ENCODE measurements around the gene NUP98.
"Not testable (repeated sequence)": the region's sequence is repeated elsewhere in the genome, so short reads cannot be mapped to it uniquely, and the experiment has no call there.

The NUP98 gene

GRCh38 chr11:3825473-3826154, 28.3 kb upstream of the NUP98 start:
- DNase-seq = no peak

GRCh38 chr11:3824714-3825472, 27.5 kb upstream of the NUP98 start:
- peak; percentile 89 for DNase-seq

GRCh38 chr11:3823762-3824506, 26.6 kb upstream of the NUP98 start:
- DNase-seq = no peak

GRCh38 chr11:3823303-3823702, 25.9 kb upstream of the NUP98 start:
- no peak for DNase-seq

DNA sequence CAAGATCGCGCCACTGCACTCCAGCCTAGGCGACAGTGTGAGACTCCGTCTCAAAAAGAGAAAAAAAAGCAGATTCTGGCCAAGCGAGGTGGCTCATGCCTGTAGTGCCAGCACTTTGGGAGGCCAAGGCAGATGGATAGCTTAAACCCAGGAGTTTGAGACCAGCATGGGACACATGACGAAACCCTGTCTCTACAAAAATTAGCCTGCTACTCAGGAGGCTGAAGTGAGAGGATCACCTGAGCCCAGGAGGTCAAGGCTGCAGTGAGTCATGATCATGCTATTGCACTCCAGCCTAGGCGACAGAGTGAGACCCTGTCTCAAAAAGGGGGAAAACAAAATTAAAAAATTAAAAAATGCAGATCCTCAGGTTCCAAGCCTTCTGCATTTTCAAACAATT, 25.0 kb upstream of the NUP98 start:
- no peak for DNase-seq

DNA sequence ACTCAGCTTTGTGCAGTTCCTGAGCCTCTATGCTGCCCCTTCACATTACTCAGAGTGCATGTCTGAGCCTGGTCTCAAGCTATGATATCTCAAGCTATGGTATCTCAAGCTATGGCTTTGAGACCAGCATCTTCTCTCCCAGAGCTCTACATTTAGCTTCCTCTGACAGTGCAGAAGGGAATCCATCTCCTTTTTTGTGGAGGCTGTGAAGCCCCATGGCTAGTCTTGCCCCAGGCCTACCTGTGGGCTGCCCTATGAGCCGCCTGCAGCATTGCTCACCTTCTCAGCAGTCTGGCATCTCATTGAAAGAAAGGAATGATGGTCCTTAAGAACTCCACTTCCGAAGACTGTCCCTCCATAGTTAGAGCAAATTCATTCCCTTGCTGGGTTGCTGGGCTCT, 23.6 kb upstream of the NUP98 start:
- no peak for DNase-seq

- no peak for DNase-seq
Observed at GRCh38 chr11:3817181-3817800, 19.9 kb upstream of the NUP98 start.

DNA sequence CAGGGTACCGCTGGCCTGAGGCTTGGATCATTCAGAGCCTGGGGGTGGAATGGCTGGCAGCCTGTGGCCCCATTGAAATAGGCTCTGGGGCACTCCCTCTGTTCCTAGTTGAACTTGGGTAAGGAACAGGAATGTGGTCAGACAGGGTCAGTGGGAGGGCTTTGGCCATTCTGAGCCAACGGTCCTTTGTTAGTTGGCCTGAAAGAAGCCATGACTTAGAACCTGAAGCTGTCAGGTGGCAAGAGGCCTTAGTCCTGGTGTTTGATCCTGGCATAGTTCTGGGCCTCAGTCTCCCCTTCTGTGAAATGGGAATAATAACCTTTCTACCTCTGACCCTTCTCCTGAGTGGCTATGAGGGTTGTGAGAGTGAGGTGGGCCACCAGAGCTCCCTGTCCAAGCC, 19.3 kb upstream of the NUP98 start:
- no peak for DNase-seq

DNA sequence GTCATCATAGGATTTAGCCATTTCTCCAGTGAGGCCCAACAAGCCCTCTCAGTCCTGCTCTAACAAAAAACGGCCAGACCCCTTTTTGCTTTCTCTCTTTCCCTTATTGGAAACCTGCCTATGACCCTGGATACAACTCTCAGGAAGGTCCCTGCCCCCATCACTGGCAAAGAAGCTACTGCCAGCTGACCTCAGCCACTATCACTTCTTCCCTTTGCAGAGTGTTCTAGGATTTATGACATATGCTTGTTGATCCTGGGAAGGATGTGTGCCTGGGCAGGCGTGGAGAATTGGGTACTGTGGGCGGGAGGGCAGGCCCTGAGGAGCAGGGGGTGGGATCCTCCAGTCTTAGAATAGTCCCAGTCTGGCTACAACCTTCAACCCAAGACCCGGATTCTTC, 18.5 kb upstream of the NUP98 start:
- DNase-seq = no peak

DNA sequence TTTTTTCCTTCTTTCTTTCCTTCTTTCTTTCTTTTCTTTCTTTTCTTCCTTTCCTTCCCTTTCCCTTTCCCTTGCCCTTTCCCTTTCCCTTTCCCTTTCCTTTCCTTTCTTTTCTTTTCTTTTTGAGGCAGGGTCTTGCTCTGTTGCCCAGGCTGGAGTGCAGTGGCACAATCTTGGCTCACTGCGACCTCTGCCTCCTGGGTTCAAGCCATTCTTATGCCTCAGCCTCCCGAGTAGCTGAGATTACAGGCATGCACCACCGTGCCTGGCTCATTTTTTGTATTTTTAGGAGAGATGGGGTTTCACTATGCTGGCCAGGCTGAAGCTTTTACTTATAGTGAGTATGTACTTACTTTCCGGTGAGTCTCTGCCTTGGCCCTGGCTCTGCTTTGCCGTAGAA, 17.5 kb upstream of the NUP98 start:
- DNase-seq = not testable (repeated sequence)

DNA sequence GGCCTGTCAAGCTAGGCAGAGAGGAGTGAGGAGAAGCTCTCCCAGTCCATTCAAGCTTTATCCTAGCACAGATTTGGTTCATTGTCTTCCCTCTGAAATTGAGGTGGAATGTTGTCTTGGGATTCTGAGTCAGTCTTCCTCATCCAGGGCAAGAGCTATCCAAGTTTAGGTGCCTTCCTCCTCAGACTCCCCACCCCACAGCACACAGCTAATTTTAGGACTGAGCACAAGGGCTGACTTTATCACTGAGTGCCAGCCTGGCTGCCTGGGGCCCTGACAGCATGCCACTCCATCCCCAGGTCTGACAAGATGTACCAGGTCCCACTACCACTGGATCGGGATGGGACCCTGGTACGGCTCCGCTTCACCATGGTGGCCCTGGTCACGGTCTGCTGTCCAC, 13.6 kb upstream of the NUP98 start:
- no peak for DNase-seq

- DNase-seq = no peak
Observed at GRCh38 chr11:3810446-3810845, 13.1 kb upstream of the NUP98 start.

DNA sequence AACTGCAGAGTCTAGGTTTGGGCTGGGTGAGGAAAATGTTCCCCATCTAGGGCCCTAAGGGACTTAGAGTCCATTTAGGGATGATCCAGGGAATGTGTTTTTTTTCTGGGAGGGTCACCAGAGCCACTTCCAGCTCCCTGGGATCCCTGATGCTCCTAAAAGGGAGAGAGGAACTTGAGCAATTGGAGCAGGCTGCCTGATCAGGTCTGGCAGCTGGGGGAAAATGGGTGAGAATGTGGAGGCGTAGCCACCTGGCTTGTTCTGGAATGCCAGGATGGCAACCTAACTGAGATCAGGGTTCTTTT, 12.2 kb upstream of the NUP98 start:
- no peak for DNase-seq

DNA sequence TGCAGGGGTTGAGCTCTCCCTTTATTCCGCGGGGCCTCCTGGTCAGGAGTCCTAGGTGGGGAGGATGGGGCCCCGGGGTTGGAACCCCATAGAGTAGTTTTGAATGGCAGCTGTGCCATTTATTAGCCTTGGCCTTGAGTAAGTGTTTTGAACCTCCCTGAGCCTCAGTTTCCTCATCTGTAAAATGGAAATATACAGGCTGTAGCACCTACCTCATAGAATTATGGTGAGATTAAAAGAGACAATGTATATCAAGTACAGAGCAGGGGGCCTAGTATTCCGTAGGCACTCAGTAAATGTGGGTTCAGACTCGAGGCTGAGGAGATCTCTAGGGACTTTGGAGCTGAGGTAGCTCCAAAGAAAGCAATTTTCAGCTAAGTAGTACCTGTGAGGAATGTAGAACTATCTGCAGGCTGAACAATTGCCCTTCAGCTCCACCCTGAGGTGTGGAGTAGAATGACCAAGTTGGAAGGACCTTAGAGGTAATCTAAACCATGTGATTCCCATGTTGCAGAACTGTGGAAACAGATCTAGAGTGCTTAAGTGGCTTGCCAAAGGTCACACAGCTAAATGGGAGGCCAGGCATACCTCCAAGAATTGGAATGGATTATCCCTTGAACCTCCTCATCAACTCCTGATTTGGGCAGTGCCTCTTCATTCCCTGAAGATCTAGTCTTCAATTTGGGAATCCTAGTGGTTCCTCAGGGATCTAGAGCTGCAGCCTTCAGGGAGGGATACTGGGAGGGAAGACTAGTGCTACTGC, 11.7 kb upstream of the NUP98 start:
- DNase-seq = peak; percentile 73

GRCh38 chr11:3807909-3808860, 10.8 kb upstream of the NUP98 start, which contains the start of gene PGAP2:
TSS of gene PGAP2 (plus strand) at chr11:3808560. CDS start at chr11:3811260, 2,700 bp downstream.
- DNase-seq = peak; percentile 70

GRCh38 chr11:3803726-3804495, 6.6 kb upstream of the NUP98 start:
- DNase-seq = no peak

GRCh38 chr11:3802011-3802790, 4.8 kb upstream of the NUP98 start:
- no peak for DNase-seq

DNA sequence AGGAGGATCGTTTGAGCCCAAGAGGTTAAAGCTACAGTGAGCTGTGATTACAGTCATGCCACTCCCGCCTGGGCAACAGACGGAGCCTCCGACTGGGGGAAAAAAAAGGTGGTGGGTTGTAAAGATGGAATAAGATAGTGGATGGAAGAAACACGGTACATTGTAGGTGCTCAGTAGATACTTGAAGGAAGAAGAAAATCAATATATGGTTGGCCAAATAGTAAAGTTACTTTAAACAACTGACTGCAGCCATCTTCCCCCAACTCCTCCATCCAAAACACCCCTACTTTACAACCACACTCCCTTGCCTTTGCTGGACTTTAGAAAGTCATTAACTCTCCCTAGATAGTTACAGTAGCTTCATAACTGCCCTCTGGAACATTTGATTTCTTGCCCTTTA, 2.5 kb upstream of the NUP98 start:
- no peak for DNase-seq

GRCh38 chr11:3799143-3799542, 1.8 kb upstream of the NUP98 start:
- DNase-seq = no peak

DNA sequence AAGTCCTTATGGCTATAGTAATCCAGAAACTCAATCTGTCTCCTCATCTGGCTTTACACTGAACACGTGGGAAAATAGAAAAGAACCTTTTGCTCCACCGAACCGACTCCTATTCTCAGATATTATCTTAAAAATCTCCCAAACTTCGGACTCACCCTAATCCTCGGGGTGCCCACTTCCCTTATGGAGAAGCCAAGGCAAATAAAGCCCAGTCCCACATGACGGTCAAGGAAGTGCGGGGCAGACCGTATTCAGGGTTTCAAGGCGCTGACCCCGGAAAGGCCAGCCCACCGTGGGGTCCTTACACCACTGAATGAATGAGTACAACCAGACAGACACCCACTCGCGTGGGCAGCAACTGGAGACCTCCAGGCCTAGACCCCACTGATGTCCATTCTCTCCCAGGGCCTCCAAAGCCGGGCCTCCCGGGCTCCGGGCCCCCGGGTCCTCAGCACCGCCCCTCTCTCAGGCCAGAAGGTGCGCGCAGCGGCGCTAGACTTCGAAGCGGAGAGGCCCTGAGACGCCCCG, 489 bp downstream of the NUP98 start:
- no peak for DNase-seq
